Endodermal cell (in vitro differentiated cells): ENCODE data around the gene GET3. TPM values are rescaled to one million over a fixed set of nuclear protein-coding genes. Genes with fewer than 3 reads are reported as not detected.
"Not testable (repeated sequence)": the region's sequence is repeated elsewhere in the genome, so short reads cannot be mapped to it uniquely, and the experiment has no call there.

Source experiments
- DNase-seq: peaks from one replicate; pipeline ENCODE4 v3.0.0-alpha.2; 2017
- H3K27ac ChIP-seq: 2 replicates; pipeline ENCODE4 v1.5.1; 2013; ENCODE audit warnings: mild to moderate bottlenecking, low read depth, low read length, moderate library complexity
- H3K27me3 ChIP-seq: 2 replicates; pipeline ENCODE4 v1.6.1; 2013; ENCODE audit warnings: mild to moderate bottlenecking, low read length, moderate library complexity; ENCODE audit not compliant: insufficient read depth, control insufficient read depth, poor library complexity, severe bottlenecking
- H3K36me3 ChIP-seq: 2 replicates; pipeline ENCODE4 v1.7.0; 2013; ENCODE audit warnings: mild to moderate bottlenecking, low read length, moderate library complexity; ENCODE audit not compliant: control insufficient read depth, insufficient read depth
- H3K4me1 ChIP-seq: one replicate; pipeline ENCODE4 v1.7.0; 2013; ENCODE audit warnings: low read length; ENCODE audit not compliant: control insufficient read depth, insufficient read depth
- H3K4me3 ChIP-seq: 2 replicates; pipeline ENCODE4 v1.5.1; 2013; ENCODE audit warnings: mild to moderate bottlenecking, low read length, moderate library complexity
- H3K9ac ChIP-seq: 2 replicates; pipeline ENCODE4 v1.6.1; 2013; ENCODE audit warnings: mild to moderate bottlenecking, low read length, moderate library complexity; ENCODE audit not compliant: poor library complexity, severe bottlenecking; ENCODE audit errors: extremely low read depth
- H3K9me3 ChIP-seq: 2 replicates; pipeline ENCODE4 v1.6.1; 2013; ENCODE audit warnings: mild to moderate bottlenecking, low read length, moderate library complexity; ENCODE audit not compliant: control insufficient read depth
- H3K27ac Mint-ChIP-seq: 2 replicates; pipeline ENCODE4 v1.8.0; 2020; ENCODE audit warnings: mixed read lengths
- H3K27me3 Mint-ChIP-seq: 2 replicates; pipeline ENCODE4 v1.8.0; 2021; ENCODE audit warnings: mild to moderate bottlenecking, mixed read lengths; ENCODE audit not compliant: insufficient read depth
- H3K36me3 Mint-ChIP-seq: 2 replicates; pipeline ENCODE4 v1.8.0; 2020; ENCODE audit warnings: low read depth, mixed read lengths
- H3K4me1 Mint-ChIP-seq: 2 replicates; pipeline ENCODE4 v1.8.0; 2020; ENCODE audit warnings: mixed read lengths
- H3K4me3 Mint-ChIP-seq: 2 replicates; pipeline ENCODE4 v1.8.0; 2020; ENCODE audit warnings: mild to moderate bottlenecking, moderate library complexity, mixed read lengths
- H3K9me3 Mint-ChIP-seq: 2 replicates; pipeline ENCODE4 v1.8.0; 2020; ENCODE audit warnings: mild to moderate bottlenecking, mixed read lengths
- CTCF ChIP-seq: fragments of 200-600 bp; sonication (generic); conservative IDR thresholded peaks from 2 replicates; pipeline ENCODE4 v1.5.0; 2021; ENCODE audit warnings: antibody characterized with exemption, mild to moderate bottlenecking
- WGBS, 2 experiments: methylation state at CpG; one replicate each; pipeline versions ENCODE4 v1.1.5 to v1.1.7; 2013; ENCODE audit warnings: missing lambda C conversion rate in 2 of 2, mixed read lengths in 1 of 2; ENCODE audit not compliant: insufficient coverage in 1 of 2, insufficient read length in 1 of 2; 5-methylcytosine and 5-hydroxymethylcytosine counted together
- microRNA-seq: library from miRNA; unstranded; fragments of <30 nt; microRNA quantifications from one replicate; pipeline ENCODE4 v1.2.0, GENCODE V29; 2020; ENCODE audit warnings: borderline microRNAs expressed
- total RNA-seq, 2 donors: library from RNA; stranded (reverse); fragmentation: NEBNext Ultra II Directional in 1 of 2; extraction: Animal tissue kit (Norgen Biotek cat#: 25700) in 1 of 2; gene quantifications; 2 replicates in 1 of 2; 3 replicates in 1 of 2; pipeline ENCODE4 v1.2.1, GENCODE V29; 2021

The GET3 gene
- total RNA-seq, 2 donors from 2014 or later = 97.8 to 102 TPM

- 25 to 39% methylated on average over 7 to 18 of the region's 18 CpGs for WGBS, 2 experiments
- no peaks in the 10 kb centered on the region for H3K9me3 ChIP-seq
- H3K4me1 ChIP-seq = peaks cover 5% of the 10 kb centered on the region
- H3K27ac Mint-ChIP-seq = peak overlapping the region; percentile 45
- peaks cover 15% of the 10 kb centered on the region for H3K36me3 Mint-ChIP-seq
- H3K4me1 Mint-ChIP-seq = peaks cover 20% of the 10 kb centered on the region
- H3K9me3 Mint-ChIP-seq = no peaks in the 10 kb centered on the region
- peak; percentile 94 for DNase-seq
- no peak overlapping the region for H3K4me3 Mint-ChIP-seq
- no peak overlapping the region for H3K27ac ChIP-seq
- no peak overlapping the region for H3K4me3 ChIP-seq
- no peaks in the 10 kb centered on the region for H3K27me3 ChIP-seq
- TF ChIP-seq CTCF = peak; percentile 97
- H3K36me3 ChIP-seq = peaks cover 22% of the 10 kb centered on the region
- H3K9ac ChIP-seq = no peak overlapping the region
- no peaks in the 10 kb centered on the region for H3K27me3 Mint-ChIP-seq
Observed at GRCh38 chr19:12796146-12797071, 59.1 kb downstream of the GET3 start.

- Histone ChIP-seq H3K4me1 (peaks cover 5% of the 10 kb centered on the region), H3K36me3 (peaks cover 22% of the 10 kb centered on the region), H3K9ac (no peak overlapping the region), H3K27ac (no peak overlapping the region), H3K4me3 (no peak overlapping the region), H3K9me3 (no peaks in the 10 kb centered on the region), H3K27me3 (no peaks in the 10 kb centered on the region)
- 93 to 97% methylated on average over 6 of the region's 6 CpGs for WGBS, 2 experiments
- H3K9me3 Mint-ChIP-seq = no peaks in the 10 kb centered on the region
- TF ChIP-seq CTCF = no peak
- peak overlapping the region; percentile 45 for H3K27ac Mint-ChIP-seq
- H3K36me3 Mint-ChIP-seq = peaks cover 15% of the 10 kb centered on the region
- peaks cover 21% of the 10 kb centered on the region for H3K4me1 Mint-ChIP-seq
- DNase-seq = no peak
- H3K27me3 Mint-ChIP-seq = peaks cover under 1% of the 10 kb centered on the region
- H3K4me3 Mint-ChIP-seq = no peak overlapping the region
Observed at GRCh38 chr19:12797141-12797587, 59.9 kb downstream of the GET3 start.

GRCh38 chr19:12797607-12798006 lies 60.3 kb downstream of the GET3 start:
- H3K4me1 Mint-ChIP-seq = peaks cover 25% of the 10 kb centered on the region
- not testable (repeated sequence) for H3K9me3 ChIP-seq, H3K4me3 ChIP-seq, H3K4me1 ChIP-seq, H3K27me3 ChIP-seq, H3K9ac ChIP-seq, H3K4me3 Mint-ChIP-seq, H3K9me3 Mint-ChIP-seq, DNase-seq, H3K27me3 Mint-ChIP-seq, H3K27ac ChIP-seq, H3K27ac Mint-ChIP-seq
- peaks cover 22% of the 10 kb centered on the region for H3K36me3 ChIP-seq
- WGBS, 2 experiments = 96 to 98% methylated on average over 7 of the region's 7 CpGs
- H3K36me3 Mint-ChIP-seq = peaks cover 15% of the 10 kb centered on the region

Small RNAs within 50 kb of the gene (microRNA-seq; reads per million reads assigned to microRNA genes)
- gene MIR5684 = not detected

Other genes with a start within 250 kb of the GET3 start
- 10 to 100 TPM; 17.3 to 20.6 TPM for gene ZNF564, start 186.0 kb upstream of the GET3 start, total RNA-seq
- gene ZNF490, start 126.7 kb upstream of the GET3 start, total RNA-seq = 10 to 100 TPM; 10.6 to 11.2 TPM
- 10 to 100 TPM; 23.2 to 32.1 TPM for gene ZNF791, start 126.6 kb upstream of the GET3 start, total RNA-seq
- gene MAN2B1, start 70.8 kb upstream of the GET3 start, total RNA-seq = 100 to 1,000 TPM; 101 to 113 TPM
- 10 to 100 TPM; 18.8 to 26.2 TPM for gene WDR83, start 70.7 kb upstream of the GET3 start, total RNA-seq
- gene DHPS, start 55.6 kb upstream of the GET3 start, total RNA-seq = 10 to 100 TPM; 76.1 to 98.5 TPM
- gene GNG14, start 49.5 kb upstream of the GET3 start, total RNA-seq = not detected
- gene FBXW9, start 40.9 kb upstream of the GET3 start, total RNA-seq = 10 to 100 TPM; 12.6 to 14.7 TPM
- gene TNPO2, start 13.6 kb upstream of the GET3 start, total RNA-seq = 100 to 1,000 TPM; 106 to 113 TPM
- gene TRIR, start 2.8 kb upstream of the GET3 start, total RNA-seq = 100 to 1,000 TPM; 103 to 125 TPM
- 1 to 10 TPM in 1 of 2 donors, under 1 TPM in 1; 0.95 to 1.2 TPM for gene BEST2, start 14.3 kb downstream of the GET3 start, total RNA-seq
- gene HOOK2, start 38.1 kb downstream of the GET3 start, total RNA-seq = 100 to 1,000 TPM in 1 of 2 donors, 10 to 100 TPM in 1; 82.1 to 103 TPM
- 1 to 10 TPM; 6.7 to 7.2 TPM for gene JUNB, start 54.0 kb downstream of the GET3 start, total RNA-seq
- gene PRDX2, start 64.3 kb downstream of the GET3 start, total RNA-seq = 100 to 1,000 TPM; 429 to 507 TPM
- gene THSD8, start 64.6 kb downstream of the GET3 start, total RNA-seq = 10 to 100 TPM; 34.4 to 57.4 TPM
- gene RNASEH2A, start 69.1 kb downstream of the GET3 start, total RNA-seq = 10 to 100 TPM; 51.0 to 97.1 TPM
- 1 to 10 TPM in 1 of 2 donors, under 1 TPM in 1; 0.68 to 1.7 TPM for gene RTBDN, start 97.1 kb downstream of the GET3 start, total RNA-seq
- gene MAST1, start 101.0 kb downstream of the GET3 start, total RNA-seq = 10 to 100 TPM in 1 of 2 donors, 1 to 10 TPM in 1; 6.9 to 18.5 TPM
- gene DNASE2, start 144.0 kb downstream of the GET3 start, total RNA-seq = 10 to 100 TPM; 20.8 to 32.3 TPM
- gene KLF1, start 149.7 kb downstream of the GET3 start, total RNA-seq = 1 to 10 TPM in 1 of 2 donors, under 1 TPM in 1; 0.91 to 1.0 TPM
- gene GCDH, start 153.7 kb downstream of the GET3 start, total RNA-seq = 10 to 100 TPM; 58.1 to 62.9 TPM
- gene SYCE2, start 181.8 kb downstream of the GET3 start, total RNA-seq = 1 to 10 TPM; 2.4 to 3.9 TPM
- gene FARSA, start 196.2 kb downstream of the GET3 start, total RNA-seq = 10 to 100 TPM; 65.1 to 70.8 TPM
- 1,000 to 10,000 TPM in 1 of 2 donors, 100 to 1,000 TPM in 1; 873 to 1,303 TPM for gene CALR, start 201.1 kb downstream of the GET3 start, total RNA-seq
- 100 to 1,000 TPM in 1 of 2 donors, 10 to 100 TPM in 1; 75.5 to 117 TPM for gene RAD23A, start 208.4 kb downstream of the GET3 start, total RNA-seq
- 10 to 100 TPM; 31.0 to 34.9 TPM for gene GADD45GIP1, start 219.7 kb downstream of the GET3 start, total RNA-seq
- under 1 TPM; 0.13 to 0.40 TPM for gene DAND5, start 232.1 kb downstream of the GET3 start, total RNA-seq